ENCODE data around the gene SMAP2. TPM values are rescaled to one million over a fixed set of nuclear protein-coding genes. Genes with fewer than 3 reads are reported as not detected.
"Not testable (repeated sequence)": the region's sequence is repeated elsewhere in the genome, so short reads cannot be mapped to it uniquely, and the experiment has no call there.

The SMAP2 gene
- total RNA-seq (10 to 100 TPM; 31.0 to 71.6 TPM), polyA plus RNA-seq (100 to 1,000 TPM in 1 of 2 donors, 10 to 100 TPM in 1; 24.5 to 201 TPM)
- long read RNA-seq, donor 1, transcript SMAP2-202 (10 exons, 2,939 nt) = major isoform, 5 of 12 reads
- long read RNA-seq, donor 1, partial matches to known transcripts = 7 of 12 reads
- long read RNA-seq, donor 1, other reads (novel, unspliced or antisense) = 0 of 12 reads
- long read RNA-seq, donor 2, partial matches to known transcripts = 6 of 6 reads
- long read RNA-seq, donor 2, other reads (novel, unspliced or antisense) = 0 of 6 reads
- long read RNA-seq, donor 3 = 0 reads
- long read RNA-seq, donor 4, partial matches to known transcripts = 0 of 1 reads
- long read RNA-seq, donor 4, other reads (novel, unspliced or antisense) = 0 of 1 reads
- long read RNA-seq, donor 5, partial matches to known transcripts = 5 of 9 reads
- long read RNA-seq, donor 5, other reads (novel, unspliced or antisense) = 0 of 9 reads

DNA sequence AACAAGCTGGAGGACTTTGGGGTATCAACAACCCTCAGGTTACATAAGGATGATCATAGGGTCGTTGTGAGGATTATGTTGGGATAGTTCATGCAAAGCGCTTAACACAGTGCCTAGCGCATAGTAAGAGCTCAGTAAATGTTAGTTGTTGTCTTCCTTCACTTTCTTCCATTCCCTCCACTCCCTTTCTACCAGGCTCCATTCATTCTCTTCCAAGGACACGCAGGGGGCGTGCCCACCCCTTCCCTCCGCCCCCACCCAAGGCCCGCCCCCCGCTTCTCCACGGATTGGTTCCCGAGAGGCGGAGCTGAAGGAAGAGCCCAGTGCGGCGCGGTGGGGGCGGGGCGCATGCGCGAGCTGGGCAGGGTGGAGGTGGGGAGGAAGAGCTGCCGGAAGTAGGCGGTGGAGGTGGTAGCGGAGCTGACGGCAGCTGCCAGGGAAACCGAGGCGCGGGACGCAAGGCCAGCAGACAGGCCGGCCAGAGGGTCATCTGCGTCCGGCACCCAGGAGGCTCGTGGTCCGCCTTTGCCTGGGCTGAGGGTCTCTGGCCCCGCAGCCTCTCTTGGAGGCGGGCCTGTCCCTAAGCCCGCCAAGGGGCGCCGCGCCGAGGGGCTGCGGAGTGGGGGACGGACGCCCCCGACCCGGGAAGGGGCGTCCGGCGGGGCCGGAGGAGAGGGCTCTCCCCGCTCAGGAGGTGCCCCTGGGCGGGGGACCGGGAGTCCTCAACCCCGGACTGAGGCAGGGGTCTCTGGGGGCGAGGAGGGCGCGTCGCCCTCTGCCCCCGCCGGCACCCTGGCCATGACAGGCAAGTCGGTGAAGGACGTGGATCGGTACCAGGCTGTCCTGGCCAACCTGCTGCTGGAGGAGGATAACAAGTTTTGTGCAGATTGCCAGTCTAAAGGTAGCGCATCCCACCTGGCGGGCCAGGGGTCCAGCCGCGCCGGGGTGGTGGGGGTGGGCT is at the start of gene SMAP2:
TSS of gene SMAP2 (plus strand) at position 405 of the 961 bp plus-strand sequence. CDS start at position 799, 394 bp downstream.
- peak; percentile 99 for ATAC-seq (ENCODE audit: insufficient read depth, low FRiP score)
- H3K27ac ChIP-seq (ENCODE audit: low read depth in 1 of 2, low read length in 1 of 2) = peak within 1 kb of the TSS; percentile 85 to 94
- peak; percentile 96 to 97 (median 96) for DNase-seq
- H3K27me3 ChIP-seq (ENCODE audit: control insufficient read depth in 3 of 3, insufficient read depth in 3 of 3, low read length in 2 of 3) = peaks cover 0 to 2% (median 0%) of the 10 kb centered on the region in 3 donors
- H3K9ac ChIP-seq (ENCODE audit: insufficient read depth in 1 of 2, low read length in 2 of 2) = peak within 1 kb of the TSS in 1 of 2 donors; percentile 84
- no peaks in the 10 kb centered on the region for H3K36me3 ChIP-seq (ENCODE audit: control insufficient read depth in 4 of 4, insufficient read depth in 4 of 4, low read length in 4 of 4)
- peak within 1 kb of the TSS; percentile 79 for H3K4me3 ChIP-seq
- H3K4me1 ChIP-seq (ENCODE audit: control insufficient read depth in 5 of 5, insufficient read depth in 5 of 5, low read length in 5 of 5) = peaks cover 0 to 4% (median 3%) of the 10 kb centered on the region in 5 donors
- no peaks in the 10 kb centered on the region for H3K9me3 ChIP-seq (ENCODE audit: control insufficient read depth in 4 of 4, insufficient read depth in 3 of 4, low read length in 3 of 4)
- TF ChIP-seq, protein P1, sequence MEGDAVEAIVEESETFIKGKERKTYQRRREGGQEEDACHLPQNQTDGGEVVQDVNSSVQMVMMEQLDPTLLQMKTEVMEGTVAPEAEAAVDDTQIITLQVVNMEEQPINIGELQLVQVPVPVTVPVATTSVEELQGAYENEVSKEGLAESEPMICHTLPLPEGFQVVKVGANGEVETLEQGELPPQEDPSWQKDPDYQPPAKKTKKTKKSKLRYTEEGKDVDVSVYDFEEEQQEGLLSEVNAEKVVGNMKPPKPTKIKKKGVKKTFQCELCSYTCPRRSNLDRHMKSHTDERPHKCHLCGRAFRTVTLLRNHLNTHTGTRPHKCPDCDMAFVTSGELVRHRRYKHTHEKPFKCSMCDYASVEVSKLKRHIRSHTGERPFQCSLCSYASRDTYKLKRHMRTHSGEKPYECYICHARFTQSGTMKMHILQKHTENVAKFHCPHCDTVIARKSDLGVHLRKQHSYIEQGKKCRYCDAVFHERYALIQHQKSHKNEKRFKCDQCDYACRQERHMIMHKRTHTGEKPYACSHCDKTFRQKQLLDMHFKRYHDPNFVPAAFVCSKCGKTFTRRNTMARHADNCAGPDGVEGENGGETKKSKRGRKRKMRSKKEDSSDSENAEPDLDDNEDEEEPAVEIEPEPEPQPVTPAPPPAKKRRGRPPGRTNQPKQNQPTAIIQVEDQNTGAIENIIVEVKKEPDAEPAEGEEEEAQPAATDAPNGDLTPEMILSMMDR (IDR thresholded peaks at IDR 0.05; ENCODE audit: control extremely low read depth, extremely low read depth) = no peak
- 1% methylated on average over 59 to 65 of the region's 65 CpGs for WGBS, 2 donors

DNA sequence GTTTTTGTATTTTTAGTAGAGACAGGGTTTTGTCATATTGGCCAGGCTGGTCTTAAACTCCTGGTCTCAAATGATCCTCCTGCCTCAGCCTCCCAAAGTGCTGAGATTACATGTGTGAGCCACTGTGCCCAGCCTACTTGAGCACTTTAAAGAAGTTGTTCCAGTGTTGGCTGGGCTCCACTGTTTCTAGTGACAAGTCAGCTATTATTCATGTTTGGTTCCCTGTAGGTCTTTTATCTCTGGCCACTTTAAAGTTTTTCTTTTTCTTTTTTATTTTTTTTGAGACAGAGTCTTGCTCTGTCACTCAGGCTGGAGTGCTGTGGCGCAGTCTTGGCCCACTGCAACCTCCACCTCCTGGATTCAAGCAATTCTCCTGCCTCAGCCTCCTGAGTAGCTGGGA is 42.1 kb upstream of the SMAP2 start:
- H3K4me3 ChIP-seq; H3K4me1 ChIP-seq (ENCODE audit: control insufficient read depth in 5 of 5, insufficient read depth in 5 of 5, low read length in 5 of 5); ATAC-seq (ENCODE audit: insufficient read depth, low FRiP score); H3K27ac ChIP-seq (ENCODE audit: low read depth in 1 of 2, low read length in 1 of 2); H3K9ac ChIP-seq (ENCODE audit: insufficient read depth in 1 of 2, low read length in 2 of 2); H3K9me3 ChIP-seq (ENCODE audit: control insufficient read depth in 4 of 4, insufficient read depth in 3 of 4, low read length in 3 of 4); H3K27me3 ChIP-seq (ENCODE audit: control insufficient read depth in 3 of 3, insufficient read depth in 3 of 3, low read length in 2 of 3); H3K36me3 ChIP-seq (ENCODE audit: control insufficient read depth in 4 of 4, insufficient read depth in 4 of 4, low read length in 4 of 4); DNase-seq: not testable (repeated sequence)
- WGBS, 2 donors = 47 to 91% methylated on average over 1 of the region's 1 CpG

DNA sequence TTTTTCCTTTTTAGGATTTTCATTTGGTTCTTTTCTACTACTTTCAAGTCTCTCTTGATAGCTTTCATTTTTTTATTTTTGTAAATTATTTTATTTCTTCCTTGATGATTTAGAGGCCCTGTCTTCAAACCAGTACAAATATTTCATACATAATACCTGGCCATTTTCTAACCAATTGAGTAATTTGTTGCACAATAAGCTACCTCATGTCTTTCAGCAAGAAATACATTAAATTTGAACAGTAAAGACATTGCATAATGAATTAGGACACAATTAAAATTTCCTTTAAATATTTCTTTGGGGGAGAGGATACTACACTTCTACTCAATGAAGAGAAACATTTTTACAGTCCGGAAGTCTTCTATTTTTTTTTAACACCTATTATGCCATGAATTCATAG is 40.8 kb upstream of the SMAP2 start:
- Histone ChIP-seq H3K27me3 (ENCODE audit: control insufficient read depth in 3 of 3, insufficient read depth in 3 of 3, low read length in 2 of 3) (no peaks in the 10 kb centered on the region), H3K9me3 (ENCODE audit: control insufficient read depth in 4 of 4, insufficient read depth in 3 of 4, low read length in 3 of 4) (no peaks in the 10 kb centered on the region), H3K9ac (ENCODE audit: insufficient read depth in 1 of 2, low read length in 2 of 2) (no peak overlapping the region), H3K36me3 (ENCODE audit: control insufficient read depth in 4 of 4, insufficient read depth in 4 of 4, low read length in 4 of 4) (no peaks in the 10 kb centered on the region), H3K4me1 (ENCODE audit: control insufficient read depth in 5 of 5, insufficient read depth in 5 of 5, low read length in 5 of 5) (no peaks in the 10 kb centered on the region), H3K27ac (ENCODE audit: low read depth in 1 of 2, low read length in 1 of 2) (no peak overlapping the region), H3K4me3 (no peak overlapping the region)
- ATAC-seq (ENCODE audit: insufficient read depth, low FRiP score) (no peak), DNase-seq (no peak)
- WGBS, 2 donors = 83 to 89% methylated on average over 1 of the region's 1 CpG
- TF ChIP-seq, protein P1 (IDR thresholded peaks at IDR 0.05; ENCODE audit: control extremely low read depth, extremely low read depth) = no peak
